ENCODE measurements around the gene JMJD6. TPM values are rescaled to one million over a fixed set of nuclear protein-coding genes. Genes with fewer than 3 reads are reported as not detected.
A peak's percentile ranks its signal among the peaks of the same experiment; 100 is the strongest.

Gene JMJD6
- total and polyA plus RNA-seq, 10 donors: 21.2 to 54.3 (median 35.7) TPM

- intact Hi-C loops (cut with DNase I; ENCODE audit: low total_unique reads): no loop called here
- Histone ChIP-seq H3K4me3 (no peak overlapping the region), H3K4me1 (peaks cover 16 to 89% (median 53%) of the 10 kb centered on the region in 6 donors), H3K9me3 (no peaks in the 10 kb centered on the region), H3K27ac (peak overlapping the region in 6 of 8 donors; percentile 58 to 91 (median 86)), H3K36me3 (peaks cover 0 to 54% (median 0%) of the 10 kb centered on the region in 6 donors), H3K27me3 (replicated peaks in 1 of 7) (no peaks in the 10 kb centered on the region)
- TF ChIP-seq POLR2AphosphoS5 (IDR thresholded peaks at IDR 0.05): no peak
- TF ChIP-seq, protein P1, sequence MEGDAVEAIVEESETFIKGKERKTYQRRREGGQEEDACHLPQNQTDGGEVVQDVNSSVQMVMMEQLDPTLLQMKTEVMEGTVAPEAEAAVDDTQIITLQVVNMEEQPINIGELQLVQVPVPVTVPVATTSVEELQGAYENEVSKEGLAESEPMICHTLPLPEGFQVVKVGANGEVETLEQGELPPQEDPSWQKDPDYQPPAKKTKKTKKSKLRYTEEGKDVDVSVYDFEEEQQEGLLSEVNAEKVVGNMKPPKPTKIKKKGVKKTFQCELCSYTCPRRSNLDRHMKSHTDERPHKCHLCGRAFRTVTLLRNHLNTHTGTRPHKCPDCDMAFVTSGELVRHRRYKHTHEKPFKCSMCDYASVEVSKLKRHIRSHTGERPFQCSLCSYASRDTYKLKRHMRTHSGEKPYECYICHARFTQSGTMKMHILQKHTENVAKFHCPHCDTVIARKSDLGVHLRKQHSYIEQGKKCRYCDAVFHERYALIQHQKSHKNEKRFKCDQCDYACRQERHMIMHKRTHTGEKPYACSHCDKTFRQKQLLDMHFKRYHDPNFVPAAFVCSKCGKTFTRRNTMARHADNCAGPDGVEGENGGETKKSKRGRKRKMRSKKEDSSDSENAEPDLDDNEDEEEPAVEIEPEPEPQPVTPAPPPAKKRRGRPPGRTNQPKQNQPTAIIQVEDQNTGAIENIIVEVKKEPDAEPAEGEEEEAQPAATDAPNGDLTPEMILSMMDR (IDR thresholded peaks at IDR 0.05 in 8 of 11, conservative IDR thresholded peaks at IDR 0.05 in 3 of 11): no peak
- no peak for TF ChIP-seq POLR2A (IDR thresholded peaks at IDR 0.05)
- DNase-seq: peak; percentile 45
- WGBS, 5 donors: 62 to 78% (median 76%) methylated on average over 4 to 7 of the region's 7 CpGs
These were observed 41.6 kb downstream of the JMJD6 start for GRCh38 chr17:76684756-76685155.

GRCh38 chr17:76683921-76684745 lies 42.3 kb downstream of the JMJD6 start:
- TF ChIP-seq, protein P1 (IDR thresholded peaks at IDR 0.05 in 8 of 11, conservative IDR thresholded peaks at IDR 0.05 in 3 of 11): no peak
- no peak for TF ChIP-seq POLR2AphosphoS5 (IDR thresholded peaks at IDR 0.05)
- no peak for TF ChIP-seq POLR2A (IDR thresholded peaks at IDR 0.05)
- Histone ChIP-seq H3K4me3 (no peak overlapping the region), H3K36me3 (peaks cover 0 to 54% (median 0%) of the 10 kb centered on the region in 6 donors), H3K9me3 (no peaks in the 10 kb centered on the region), H3K27ac (peak overlapping the region in 5 of 8 donors; percentile 13 to 91 (median 85)), H3K4me1 (peaks cover 16 to 85% (median 50%) of the 10 kb centered on the region in 6 donors), H3K27me3 (replicated peaks in 1 of 7) (no peaks in the 10 kb centered on the region)
- 75 to 83% (median 79%) methylated on average over 18 to 25 of the region's 25 CpGs for WGBS, 5 donors
- intact Hi-C loops (cut with DNase I; ENCODE audit: low total_unique reads): no loop called here
- peak; percentile 62 for DNase-seq

DNA sequence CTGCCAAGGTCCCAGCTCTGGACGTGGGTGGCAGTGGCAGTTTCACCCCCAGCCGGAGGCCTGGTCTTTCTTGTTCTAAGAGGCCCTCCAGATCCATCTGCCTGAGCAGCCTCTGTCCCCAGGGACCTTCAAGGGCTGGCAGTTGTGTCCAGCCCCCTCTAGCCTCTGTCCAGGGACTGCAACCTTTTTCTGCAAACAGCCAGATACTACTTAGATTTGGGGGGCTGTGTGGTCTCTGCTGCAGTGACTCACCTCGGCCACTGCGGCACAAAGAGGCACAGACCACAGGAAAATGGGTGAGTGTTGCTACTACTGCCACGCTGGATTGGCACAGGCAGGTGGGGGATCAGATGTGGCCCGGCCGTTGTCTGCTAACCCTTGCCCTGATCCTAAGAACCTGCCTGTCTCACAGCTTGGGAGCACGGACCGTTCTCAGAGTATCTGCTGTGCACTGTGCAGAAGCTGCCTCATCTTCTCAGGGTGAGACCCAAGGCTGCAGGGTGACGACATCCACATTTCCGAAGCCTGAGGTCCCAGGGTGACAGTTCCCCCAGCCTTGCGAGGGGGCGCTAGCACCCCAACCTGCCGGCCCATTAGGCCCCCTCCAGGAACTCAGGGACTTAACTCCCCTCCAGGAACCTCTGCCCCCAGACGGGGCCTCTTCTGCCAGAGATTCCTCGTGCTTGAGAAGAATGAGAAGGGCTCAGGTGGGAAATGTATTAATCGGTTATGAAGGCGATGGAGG lies 43.2 kb downstream of the JMJD6 start:
- peak; percentile 60 for DNase-seq
- Histone ChIP-seq H3K27me3 (replicated peaks in 1 of 7) (no peaks in the 10 kb centered on the region), H3K4me1 (peaks cover 16 to 86% (median 47%) of the 10 kb centered on the region in 6 donors), H3K9me3 (no peaks in the 10 kb centered on the region), H3K4me3 (no peak overlapping the region), H3K27ac (peak overlapping the region in 3 of 8 donors; percentile 15 to 55 (median 49)), H3K36me3 (peaks cover 0 to 54% (median 0%) of the 10 kb centered on the region in 6 donors)
- TF ChIP-seq POLR2AphosphoS5 (IDR thresholded peaks at IDR 0.05): no peak
- no peak for TF ChIP-seq POLR2A (IDR thresholded peaks at IDR 0.05)
- TF ChIP-seq, protein P1 (IDR thresholded peaks at IDR 0.05 in 8 of 11, conservative IDR thresholded peaks at IDR 0.05 in 3 of 11): peak in 1 of 11 experiments; percentile 12
- intact Hi-C loops (cut with DNase I; ENCODE audit: low total_unique reads): no loop called here
- WGBS, 5 donors: 69 to 80% (median 70%) methylated on average over 18 of the region's 18 CpGs
